Panc1 (cell line): Measurements from ENCODE around the gene F3.
"Not testable (repeated sequence)": the region's sequence is repeated elsewhere in the genome, so short reads cannot be mapped to it uniquely, and the experiment has no call there.

ENCODE experiments used
- CTCF ChIP-seq: fragments of 450-650 bp; IDR thresholded peaks from 2 replicates; pipeline ENCODE4 v1.5.1; 2017; ENCODE audit warnings: mild to moderate bottlenecking
- POLR2AphosphoS5 ChIP-seq: IDR thresholded peaks from 2 replicates; pipeline ENCODE4 v1.6.1; 2012; ENCODE audit warnings: mild to moderate bottlenecking, low read depth, low read length, moderate library complexity
- REST ChIP-seq, 2 experiments: IDR thresholded peaks; 2 replicates each; pipeline ENCODE4 v1.6.1; 2011 to 2012; ENCODE audit warnings: low read depth in 2 of 2, control low read depth in 1 of 2, low read length in 1 of 2, mild to moderate bottlenecking in 1 of 2, moderate library complexity in 1 of 2; ENCODE audit not compliant: insufficient read depth in 1 of 2
- SIN3A ChIP-seq: IDR thresholded peaks from 2 replicates; pipeline ENCODE4 v1.6.1; 2012; ENCODE audit warnings: low read depth, mild to moderate bottlenecking, low read length, moderate library complexity, borderline replicate concordance; ENCODE audit not compliant: insufficient read depth

- TF ChIP-seq CTCF; POLR2AphosphoS5; REST (IDR thresholded peaks at IDR 0.05; ENCODE audit: insufficient read depth in 1 of 2, low read depth in 2 of 2, low read length in 1 of 2); SIN3A: not testable (repeated sequence)
Observed at GRCh38 chr1:94566436-94566835, 24.9 kb upstream of the F3 start.
